ENCODE results near the gene DOHH.
"Not testable (repeated sequence)": the region's sequence is repeated elsewhere in the genome, so short reads cannot be mapped to it uniquely, and the experiment has no call there.

DOHH gene

DNA sequence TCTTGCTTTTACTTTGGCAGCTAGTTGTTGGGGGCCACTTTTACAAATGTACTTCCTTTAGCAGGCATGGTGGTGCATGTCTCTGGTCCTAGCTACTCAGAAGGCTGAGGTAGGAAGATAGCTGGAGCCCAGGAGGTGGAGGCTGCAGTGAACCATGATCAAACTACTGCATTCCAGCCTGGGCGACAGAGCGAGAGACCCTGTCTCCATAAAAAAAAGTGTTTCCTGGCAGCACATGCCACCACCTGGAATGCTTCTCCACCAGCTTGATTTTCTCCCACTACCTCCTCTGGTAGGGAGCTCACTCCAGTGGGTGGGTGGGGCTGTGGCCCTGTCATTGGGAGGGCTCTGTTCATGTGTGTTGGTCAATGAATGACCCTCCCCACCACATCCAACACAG is 18.2 kb upstream of the DOHH start:
- DNase-seq (ENCODE audit: low read depth), result no peak

DNA sequence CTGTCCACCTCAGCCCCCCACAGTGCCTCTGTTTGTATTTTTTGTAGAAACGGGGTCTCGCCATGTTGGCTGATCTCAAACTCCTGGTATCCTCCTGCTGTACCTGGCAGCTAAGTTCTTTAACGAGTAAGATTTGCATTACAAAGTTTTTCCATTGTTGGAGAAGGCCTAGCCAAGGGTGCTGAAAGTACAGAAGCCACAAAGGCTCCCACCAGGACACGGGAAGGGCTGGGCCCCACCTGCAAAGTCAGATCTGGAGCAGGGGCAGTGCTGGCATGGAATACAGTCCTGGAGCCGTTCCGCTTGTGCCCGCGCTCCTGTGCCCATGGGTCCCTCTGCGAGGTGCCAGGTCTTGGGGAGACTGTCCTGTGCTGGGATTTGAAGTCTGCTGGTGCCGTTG is 17.8 kb upstream of the DOHH start:
- DNase-seq (ENCODE audit: low read depth), result no peak

DNA sequence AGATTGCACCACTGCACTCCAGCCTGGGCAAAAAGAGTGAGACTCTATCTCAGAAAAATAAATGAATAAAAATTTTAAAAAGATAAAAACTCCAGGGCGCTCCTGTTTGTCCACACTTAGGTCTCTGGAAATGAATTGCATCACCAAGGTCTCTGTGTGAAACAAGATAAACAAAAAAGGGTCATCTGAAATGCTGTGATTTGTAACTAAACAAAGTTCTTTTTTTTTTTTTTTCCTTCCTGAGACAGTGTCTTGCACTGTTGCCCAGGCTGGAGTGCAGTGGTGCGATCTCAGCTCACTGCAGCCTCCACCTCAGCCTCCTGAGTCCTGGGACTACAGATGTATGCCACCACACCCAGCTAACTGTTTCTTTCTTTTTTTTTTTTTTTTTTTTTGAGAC is 17.2 kb upstream of the DOHH start:
- DNase-seq (ENCODE audit: low read depth), result no peak

DNA sequence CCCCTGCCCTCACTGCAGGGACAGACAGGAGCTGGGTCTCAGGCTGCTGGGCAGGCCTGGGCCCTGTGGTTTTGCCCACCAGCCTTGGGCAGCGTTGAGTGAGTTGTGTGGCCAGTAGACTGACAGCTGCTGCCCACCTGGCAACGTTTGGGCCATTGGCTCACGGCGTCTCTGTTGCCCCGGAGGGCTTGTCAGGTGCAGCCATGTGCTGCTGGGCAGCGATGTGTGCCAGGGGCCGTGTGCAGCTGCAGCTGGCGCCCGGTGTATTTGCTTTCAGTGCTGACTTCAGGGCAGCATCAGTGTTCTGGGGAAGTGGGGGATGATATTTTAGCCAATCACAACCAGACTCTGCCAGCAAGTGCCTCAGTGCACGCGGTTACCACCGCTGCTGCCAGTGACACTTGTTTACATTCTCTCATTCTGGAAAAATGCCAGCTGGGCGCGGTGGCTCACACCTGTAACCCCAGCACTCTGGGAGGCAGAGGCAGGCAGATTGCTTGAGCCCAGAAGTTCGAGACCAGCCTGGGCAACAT is 16.3 kb upstream of the DOHH start:
- no peak for DNase-seq (ENCODE audit: low read depth)

DNA sequence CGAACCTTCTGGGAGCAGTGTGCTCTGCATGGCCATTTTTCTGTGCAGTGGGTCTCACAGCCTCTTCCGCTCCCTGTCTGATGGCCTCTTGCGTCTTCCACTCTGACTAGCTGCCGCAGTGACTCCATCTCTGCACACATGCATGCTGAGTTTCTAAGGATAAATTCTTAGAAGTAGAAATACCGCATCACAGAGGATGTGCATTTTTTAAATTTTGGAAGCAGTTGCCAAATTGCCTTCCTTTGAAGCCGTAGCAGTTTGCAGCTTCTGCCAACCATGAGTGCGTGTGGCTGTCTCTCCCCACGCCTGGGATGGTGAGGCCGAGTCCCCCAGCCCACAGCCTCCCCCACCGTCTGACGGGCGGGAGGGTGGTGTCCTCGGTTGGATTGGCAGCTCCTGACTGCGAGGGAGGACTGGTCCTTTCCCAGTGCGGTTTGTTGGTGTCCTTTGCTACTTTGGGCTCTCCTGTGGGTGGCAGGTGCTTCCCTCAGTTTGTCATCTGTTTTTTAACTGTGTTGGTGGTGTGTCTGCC is 15.5 kb upstream of the DOHH start:
- no peak for DNase-seq (ENCODE audit: low read depth)

DNA sequence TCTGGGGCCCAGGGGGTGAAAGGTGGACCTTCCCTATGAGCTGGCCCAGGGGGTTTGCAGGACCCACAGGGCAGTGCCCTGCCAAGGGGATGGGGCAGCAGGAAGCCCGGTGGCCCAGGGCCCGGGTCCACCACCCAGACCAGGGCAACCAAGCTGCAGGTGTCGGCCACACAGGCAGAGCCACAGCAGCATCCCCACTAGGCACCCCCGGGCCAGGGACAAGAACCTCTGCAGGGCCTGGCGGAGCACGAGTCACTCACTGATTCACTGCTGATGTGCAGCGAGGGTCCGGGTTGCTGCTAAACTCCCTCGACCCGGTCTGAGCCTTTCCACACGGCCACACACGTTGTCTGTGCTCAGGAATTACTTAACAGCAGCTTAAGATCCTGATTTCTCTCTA is 14.5 kb upstream of the DOHH start:
- DNase-seq (ENCODE audit: low read depth), result no peak

DNA sequence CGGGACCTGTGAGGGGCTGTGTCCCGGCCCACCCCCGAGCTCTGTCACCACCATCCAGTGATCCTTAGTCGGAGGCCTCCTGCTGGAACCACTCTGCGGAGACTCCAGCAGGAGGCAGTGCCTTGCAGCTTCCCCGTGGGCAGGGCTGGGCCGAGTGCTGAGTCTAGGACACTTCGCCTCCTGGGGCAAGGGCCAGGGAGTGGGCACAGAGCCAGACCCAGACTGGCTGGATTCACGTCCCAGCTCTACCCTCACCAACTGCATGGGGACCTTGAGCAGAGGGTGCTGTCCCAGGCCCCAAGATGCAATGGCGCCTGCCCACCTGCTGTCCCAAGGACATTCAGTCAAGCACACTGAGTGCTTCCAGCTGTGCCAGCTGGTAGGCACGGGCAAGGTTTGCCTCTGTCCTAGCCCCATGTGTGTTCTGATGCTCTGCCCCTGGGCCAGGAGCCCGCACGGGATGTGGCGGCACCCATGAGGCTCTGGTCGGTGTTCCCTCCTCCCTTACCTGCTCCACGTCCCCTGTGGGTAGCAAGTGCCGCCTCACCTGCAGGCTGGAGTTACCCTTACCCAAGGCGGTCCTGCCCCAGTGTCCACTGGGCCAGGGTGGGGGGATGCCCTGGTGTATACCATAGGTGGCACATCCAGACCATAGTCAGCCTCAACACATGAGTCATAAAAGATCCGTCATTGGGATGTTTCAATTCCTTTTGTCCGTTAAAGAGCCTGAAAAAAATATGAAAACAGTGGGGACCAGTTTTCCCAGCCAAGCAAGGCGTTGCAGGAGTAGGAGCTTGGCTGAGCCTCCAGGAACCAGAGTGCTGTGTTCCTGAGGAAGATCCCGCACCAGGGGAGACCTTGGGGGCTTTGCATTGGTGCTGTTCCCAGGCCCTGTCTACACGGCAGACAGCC is 13.0 kb upstream of the DOHH start:
- DNase-seq (ENCODE audit: low read depth), result no peak

DNA sequence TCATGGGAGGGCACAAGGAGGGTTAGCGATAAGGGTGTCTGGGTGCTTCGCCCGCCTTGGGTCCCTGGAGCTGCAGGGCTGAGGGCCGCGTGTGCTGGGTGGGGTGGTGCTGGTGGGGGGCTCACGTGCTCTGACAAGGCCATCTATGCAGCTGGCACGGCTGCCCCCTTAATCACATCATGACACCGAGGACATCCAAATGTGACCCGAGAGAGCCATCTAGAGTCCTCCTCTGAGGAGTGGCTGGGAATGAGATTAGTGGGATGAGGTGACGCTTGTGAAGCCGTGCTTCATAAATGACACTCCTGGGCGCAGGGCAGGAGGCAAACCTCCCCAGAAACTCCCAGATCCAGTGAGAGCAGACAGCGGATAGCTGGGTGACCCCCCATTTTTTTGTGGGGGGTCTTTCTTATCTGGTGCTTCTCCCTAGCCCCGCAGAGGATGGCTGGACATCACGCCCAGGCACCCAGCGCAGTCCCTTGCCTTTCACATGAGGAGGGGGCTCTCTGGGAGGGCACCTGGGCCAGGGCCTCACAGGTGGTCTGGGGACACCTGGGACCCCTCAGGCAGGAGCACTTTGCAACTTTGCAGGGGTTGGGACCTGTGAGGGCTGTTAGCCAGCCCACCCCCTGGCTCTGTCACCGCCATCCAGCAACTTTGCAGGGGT is 12.2 kb upstream of the DOHH start:
- no peak for DNase-seq (ENCODE audit: low read depth)

DNA sequence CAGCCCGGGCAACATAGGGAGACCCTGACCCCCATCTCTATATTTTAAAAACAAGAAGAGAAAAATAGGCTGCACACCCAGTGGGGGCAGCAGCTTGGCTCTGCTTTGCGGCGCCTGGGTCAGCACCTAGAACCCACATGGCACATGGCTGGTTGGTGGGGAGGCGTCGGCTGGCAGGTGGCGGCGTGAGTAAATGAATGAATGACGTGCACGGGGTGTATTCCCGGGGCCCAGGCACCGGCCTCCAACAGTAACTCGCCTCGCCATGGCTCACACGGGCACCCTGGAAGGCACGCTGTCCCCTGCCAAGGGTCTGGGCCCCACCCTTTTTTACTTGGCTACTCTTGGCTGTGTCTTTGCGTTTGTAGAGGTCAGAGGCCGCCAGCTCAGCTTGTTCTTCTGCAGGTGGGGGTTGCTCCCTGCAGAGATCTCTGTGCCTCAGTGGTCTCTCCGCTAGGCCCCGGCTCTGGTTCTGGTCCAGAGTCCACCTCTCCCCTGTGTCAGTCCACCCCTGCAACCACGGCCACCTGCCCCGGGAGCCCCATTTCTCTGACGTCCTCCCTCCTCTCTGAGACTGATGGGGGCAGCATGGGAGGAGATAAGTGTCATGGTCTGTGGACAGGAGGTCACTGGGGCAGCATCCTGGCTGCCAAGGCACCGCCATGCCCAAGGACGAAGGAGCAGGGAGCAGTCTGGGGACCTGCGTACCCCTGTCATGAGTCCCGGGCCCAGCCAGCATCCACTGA is 11.2 kb upstream of the DOHH start:
- no peak for DNase-seq (ENCODE audit: low read depth)

DNA sequence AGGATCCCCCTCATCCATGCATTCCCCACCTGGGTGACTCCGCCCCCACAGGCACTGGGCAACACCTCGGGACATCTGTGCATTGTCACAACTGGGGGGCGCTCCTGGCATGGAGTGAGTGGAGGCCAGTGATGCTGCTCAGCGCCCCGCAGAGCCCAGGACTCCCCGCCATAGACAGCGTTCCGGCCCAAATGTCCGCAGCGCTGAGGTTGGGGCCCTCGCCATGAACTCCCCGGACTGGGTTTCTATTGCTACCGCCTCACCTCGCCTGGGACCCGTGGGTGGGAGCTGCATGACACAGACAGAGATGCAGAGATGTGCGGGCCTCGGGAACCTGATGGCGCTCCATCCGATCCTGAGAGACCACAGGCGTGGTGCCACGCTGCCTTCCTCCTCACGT is 10.3 kb upstream of the DOHH start:
- DNase-seq (ENCODE audit: low read depth), result no peak

DNA sequence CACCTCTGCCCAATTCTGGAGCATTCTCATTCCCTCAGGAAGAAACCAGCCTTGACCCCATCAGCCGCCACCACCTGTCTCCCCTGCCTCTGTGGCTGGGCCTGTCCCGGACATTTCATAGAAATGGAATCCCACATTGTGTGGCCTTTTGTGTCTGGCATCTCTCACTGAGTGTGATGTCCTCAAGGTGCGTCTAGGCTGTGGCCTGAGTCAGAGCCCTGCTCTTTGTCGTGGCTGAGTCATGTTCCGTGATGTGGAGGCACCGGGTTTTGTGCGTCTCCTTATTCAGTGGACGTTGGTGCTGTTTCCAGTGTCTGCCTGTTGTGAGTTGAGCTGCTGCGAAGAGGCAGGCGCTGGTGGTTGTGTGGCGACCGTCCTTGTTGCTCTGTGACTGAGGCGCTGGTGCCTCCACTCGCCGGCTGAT is 9.1 kb upstream of the DOHH start:
- DNase-seq (ENCODE audit: low read depth), result no peak

DNA sequence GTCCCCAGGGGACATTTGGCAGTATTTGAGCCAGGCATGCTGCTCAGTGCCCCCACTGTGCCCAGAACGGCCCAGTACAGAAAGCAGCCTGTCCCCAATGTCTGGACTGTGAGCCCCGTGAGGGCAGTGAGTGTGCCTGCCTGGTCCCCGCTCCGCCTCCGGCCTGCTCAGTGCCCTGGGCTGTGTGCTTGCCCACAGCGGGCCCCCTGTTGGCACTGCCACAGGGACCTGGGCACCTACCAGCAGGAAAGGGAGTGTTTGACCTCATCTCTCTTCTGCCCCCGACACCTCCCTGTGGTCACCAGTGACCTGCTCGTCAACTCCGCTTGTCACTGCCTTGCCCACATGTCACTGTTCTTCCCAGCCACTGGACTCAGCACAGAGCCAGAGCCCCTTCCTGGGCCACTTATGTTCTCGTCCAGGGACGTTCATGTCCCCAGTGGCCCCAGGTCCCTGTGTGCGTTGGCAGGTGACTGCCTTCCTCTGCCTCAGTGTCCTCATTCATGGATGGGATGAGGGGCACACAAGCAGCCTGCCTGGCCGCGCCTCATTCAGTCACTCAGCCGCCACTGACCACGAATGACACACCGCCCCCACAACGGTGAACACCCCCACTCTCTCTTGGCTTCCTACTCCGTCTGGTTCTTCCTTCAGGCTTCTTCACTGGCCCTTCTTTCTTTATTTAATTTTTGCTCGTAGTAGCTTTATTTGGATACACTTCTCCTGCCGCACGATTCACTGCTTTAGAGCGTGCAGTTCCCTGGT is 8.5 kb upstream of the DOHH start:
- no peak for DNase-seq (ENCODE audit: low read depth)

DNA sequence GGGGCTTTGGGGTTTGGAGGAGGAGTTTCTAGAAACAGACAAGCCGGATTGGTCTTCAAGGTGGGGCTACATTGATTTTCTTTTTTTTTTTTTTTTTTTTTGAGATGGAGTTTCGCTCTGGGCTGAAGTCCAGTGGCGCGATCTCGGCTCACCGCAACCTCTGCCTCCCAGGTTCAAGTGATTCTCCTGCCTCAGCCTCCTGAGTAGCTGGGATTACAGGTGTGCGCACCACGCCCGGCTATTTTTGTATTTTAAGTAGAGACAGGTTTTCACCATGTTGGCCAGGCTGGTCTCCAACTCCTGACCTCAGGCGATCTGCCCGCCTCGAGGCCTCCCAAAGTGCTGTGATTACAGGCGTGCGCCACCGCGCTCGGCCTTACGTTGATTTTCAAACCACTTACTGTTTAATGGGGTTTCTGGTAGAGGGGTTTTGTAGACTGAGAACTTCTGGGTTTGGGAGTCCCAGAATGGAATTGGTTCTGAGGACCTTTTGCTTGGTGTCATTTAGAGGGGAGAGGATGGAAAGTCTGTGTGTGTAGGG is 7.7 kb upstream of the DOHH start:
- not testable (repeated sequence) for DNase-seq (ENCODE audit: low read depth)

DNA sequence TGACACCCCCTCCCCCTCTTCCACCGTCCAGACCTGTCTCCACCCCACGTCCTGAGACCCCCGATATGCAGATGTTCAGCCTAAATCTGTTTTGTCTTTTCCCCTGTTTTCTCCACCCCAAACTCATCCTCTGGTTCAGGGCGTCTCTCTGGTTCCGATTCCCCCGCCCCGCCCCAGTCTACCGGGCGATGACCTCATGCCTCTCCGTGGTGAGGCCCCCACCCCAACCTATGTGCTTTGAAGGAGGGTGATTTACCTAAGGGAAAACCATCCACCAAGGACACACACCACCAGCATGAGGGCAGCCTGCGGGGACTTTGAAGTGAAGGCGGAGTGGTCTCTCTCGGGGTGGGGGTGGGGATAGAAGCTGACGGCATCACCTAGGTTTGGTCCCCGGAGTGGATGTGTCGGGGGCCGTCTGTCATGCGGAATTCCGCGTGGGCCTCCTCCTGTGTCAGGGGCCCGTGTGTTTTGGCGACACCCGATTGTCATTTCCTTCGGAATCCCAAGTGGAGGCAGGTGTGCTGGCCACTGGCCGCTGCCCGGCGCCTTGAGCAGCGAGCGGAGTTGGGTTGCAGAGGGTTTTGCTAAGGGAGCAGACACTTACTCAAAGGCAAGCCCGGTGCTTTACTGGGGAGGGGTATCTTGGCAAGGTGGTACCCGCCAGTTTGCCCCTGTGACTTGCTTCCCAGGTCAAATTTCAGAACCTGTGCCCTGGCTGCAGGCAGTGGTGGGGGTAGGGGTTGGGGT is 7.1 kb upstream of the DOHH start:
- DNase-seq (ENCODE audit: low read depth), result peak; percentile 29

DNA sequence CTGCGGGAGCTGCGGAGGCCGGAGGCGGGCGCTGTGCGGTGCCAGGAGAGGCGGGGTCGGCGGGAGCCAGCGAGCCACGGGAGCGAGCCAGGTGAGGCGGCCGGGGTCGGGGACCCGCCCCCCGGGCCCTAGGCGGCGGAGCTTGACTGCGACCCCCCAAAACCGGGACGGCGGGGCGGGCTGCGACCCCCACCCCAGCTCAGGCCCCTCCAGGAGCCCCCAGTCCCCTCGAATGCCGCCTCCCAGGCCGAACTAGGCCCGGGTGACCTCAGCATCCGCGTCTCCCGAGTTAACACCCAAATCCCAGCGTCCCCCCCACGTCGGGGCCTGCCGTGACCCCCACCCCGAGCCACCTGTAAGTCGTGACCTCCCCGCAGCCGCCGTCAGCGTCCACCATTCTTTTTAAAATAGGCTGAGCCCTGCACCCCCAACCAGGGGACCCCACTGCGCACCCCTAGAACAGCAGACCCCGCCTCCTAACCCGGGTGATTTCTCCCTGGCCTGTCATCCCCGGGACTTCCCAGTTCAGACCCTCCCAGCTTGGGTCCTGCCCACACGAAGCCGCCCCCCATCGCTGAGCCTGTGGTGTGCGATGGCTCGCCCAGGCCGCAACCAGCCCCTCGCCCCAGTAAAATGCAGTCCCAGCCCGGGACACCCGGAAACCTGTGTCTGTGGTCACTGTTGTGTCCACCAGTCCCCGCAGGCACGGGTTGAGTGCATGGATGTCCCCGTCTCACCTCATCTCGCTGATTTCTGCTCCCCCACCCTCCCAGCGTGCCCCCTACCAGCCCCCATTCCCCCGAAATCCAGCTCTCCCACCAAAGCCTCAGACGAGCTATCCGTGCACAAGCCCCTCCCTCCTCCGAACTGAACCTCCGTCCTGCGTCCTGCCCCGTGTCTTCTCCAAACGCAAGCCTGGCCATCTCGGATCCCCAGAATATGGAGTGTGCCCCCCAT is 6.2 kb upstream of the DOHH start:
- DNase-seq (ENCODE audit: low read depth), result no peak

DNA sequence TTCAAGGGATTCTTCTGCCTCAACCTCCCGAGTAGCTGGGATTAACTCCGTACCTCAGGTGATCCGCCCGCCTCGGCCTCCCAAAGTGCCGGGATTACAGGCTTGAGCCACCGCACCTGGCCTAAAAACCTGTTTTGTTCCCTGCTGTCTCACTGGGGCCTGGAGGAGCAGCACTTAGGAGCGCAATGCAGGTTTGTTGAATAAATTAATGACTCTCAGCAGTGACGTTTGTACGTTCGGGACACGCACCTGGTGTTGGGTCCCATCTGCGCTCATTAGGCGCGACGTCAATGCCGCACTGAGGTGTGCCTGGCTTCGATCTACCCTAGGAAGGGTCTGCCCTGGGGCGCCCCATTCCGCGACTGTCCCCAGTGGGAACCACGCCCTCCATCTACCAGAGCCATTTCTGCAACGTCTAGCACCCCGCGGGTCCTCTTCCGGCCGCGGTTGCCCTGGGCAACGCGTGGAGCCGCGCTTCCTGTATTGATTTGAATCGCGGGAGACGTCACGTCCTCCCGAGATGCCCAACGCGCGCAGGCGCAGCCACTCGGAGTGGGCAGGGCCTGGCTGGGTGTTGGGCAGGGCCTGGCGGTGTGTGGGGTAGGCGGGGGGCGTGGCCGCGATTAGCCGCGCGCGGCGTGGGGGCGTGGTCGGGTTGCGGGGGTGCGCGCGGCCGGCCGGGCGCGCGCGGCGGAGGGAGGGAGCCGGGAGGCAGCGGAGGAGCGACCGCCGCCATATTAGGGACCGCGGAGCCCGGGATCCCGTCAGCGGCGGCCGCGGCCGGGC is 5.3 kb upstream of the DOHH start, which contains the start of gene FZR1:
Gene FZR1, plus strand, starts transcription at position 714 of the 786 bp plus-strand sequence. CDS start 16,679 bp downstream, outside the sequence.
- peak; percentile 99 for DNase-seq (ENCODE audit: low read depth)

DNA sequence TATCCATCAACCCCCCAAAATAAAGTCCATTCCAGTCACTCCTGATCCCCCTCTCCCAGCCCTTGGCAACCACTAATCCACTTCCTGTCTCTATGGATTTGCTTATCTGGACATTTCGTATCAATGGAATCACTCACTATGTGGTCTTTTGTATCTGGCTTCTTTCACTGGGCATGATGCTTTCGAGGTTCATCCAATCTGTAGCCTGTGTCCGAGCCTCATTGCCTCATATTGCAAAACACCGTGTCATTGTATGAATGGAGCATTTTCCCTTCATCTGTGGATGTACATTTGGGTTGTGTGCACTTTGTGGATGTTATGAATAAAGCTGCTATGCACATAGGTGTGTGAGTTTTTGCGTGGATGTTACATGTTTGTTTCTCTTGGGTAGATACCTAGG is 4.3 kb upstream of the DOHH start:
- DNase-seq (ENCODE audit: low read depth), result no peak

DNA sequence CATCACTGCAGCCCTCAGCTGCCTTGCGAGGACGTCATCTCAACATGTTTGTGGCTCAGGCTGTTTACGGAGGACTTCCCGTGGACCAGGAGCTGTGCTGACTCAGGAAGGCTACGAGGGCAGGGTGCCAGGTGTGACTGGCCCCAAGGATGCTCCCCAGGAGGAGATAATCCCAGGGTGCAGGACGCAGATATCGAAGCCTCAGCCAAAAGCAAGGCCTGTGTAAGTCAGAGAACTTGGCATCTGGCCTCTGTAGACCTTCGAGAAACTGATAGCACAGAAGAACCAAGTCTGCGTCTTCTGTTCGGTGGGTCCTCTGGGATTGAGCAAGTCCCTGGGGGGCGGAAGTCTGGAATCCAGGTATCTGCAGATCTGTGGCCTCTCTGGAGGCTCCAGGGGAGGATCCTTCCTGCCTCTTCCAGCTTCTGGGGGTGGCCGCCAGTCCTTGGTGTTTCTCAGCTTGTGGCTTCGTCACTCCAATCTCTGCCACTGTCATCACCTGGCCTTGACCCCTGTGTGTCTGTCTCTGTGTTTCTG is 2.6 kb upstream of the DOHH start:
- DNase-seq (ENCODE audit: low read depth), result no peak
